Stimulated activated CD4-positive, alpha-beta T cell treated with anti-CD3 and anti-CD28 coated beads, Interleukin-1b, Interleukin-23, amount 100 ng/mL, for 24 hours (primary cell): Measurements from ENCODE around the gene KRT74.
"Not testable (repeated sequence)": the region's sequence is repeated elsewhere in the genome, so short reads cannot be mapped to it uniquely, and the experiment has no call there.

Experiments
- DNase-seq, 4 experiments: peaks; one replicate each; pipeline ENCODE4 v3.0.0-alpha.2; 2020; ENCODE audit warnings: low read depth in 4 of 4, low spot score in 1 of 4

KRT74 gene

GRCh38 chr12:52603314-52603713 is 29.7 kb upstream of the KRT74 start:
- no peak for DNase-seq

GRCh38 chr12:52602552-52602951 is 28.9 kb upstream of the KRT74 start:
- DNase-seq, result no peak

GRCh38 chr12:52601671-52602070 is 28.0 kb upstream of the KRT74 start:
- no peak for DNase-seq

GRCh38 chr12:52600941-52601481 is 27.4 kb upstream of the KRT74 start, which contains the start of gene KRT72:
TSS of gene KRT72 (minus strand) at chr12:52601463. CDS start at chr12:52601452, 11 bp downstream.
- no peak for DNase-seq

GRCh38 chr12:52600475-52600874 is 26.8 kb upstream of the KRT74 start:
- no peak for DNase-seq

GRCh38 chr12:52600071-52600470 is 26.4 kb upstream of the KRT74 start:
- DNase-seq, result no peak

- no peak for DNase-seq
These were observed 25.3 kb upstream of the KRT74 start for GRCh38 chr12:52598966-52599365.

- DNase-seq, result not testable (repeated sequence)
These were observed 20.6 kb upstream of the KRT74 start for GRCh38 chr12:52594237-52594636.

- DNase-seq, result no peak
These were observed 17.9 kb upstream of the KRT74 start for GRCh38 chr12:52591521-52591920.

- no peak for DNase-seq
These were observed 16.4 kb upstream of the KRT74 start for GRCh38 chr12:52590021-52590420.

GRCh38 chr12:52587563-52587962 is 13.9 kb upstream of the KRT74 start:
- DNase-seq, result no peak

GRCh38 chr12:52585946-52586345 is 12.3 kb upstream of the KRT74 start:
- DNase-seq, result peak in 1 of 4 experiments; percentile 9

GRCh38 chr12:52585066-52585465 is 11.4 kb upstream of the KRT74 start:
- no peak for DNase-seq

- no peak for DNase-seq
These were observed 10.6 kb upstream of the KRT74 start for GRCh38 chr12:52584156-52584682.

- peak in 3 of 4 experiments; percentile 34 to 42 (median 36) for DNase-seq
These were observed 9.4 kb upstream of the KRT74 start for GRCh38 chr12:52582971-52583456.

GRCh38 chr12:52582486-52582885 is 8.8 kb upstream of the KRT74 start:
- DNase-seq, result no peak

- DNase-seq, result no peak
These were observed 7.8 kb upstream of the KRT74 start for GRCh38 chr12:52581481-52581880.

- no peak for DNase-seq
These were observed 7.4 kb upstream of the KRT74 start for GRCh38 chr12:52581066-52581465.

- DNase-seq, result no peak
These were observed 6.9 kb upstream of the KRT74 start for GRCh38 chr12:52580496-52580895.

GRCh38 chr12:52579468-52580465 is 6.1 kb upstream of the KRT74 start:
- no peak for DNase-seq

GRCh38 chr12:52578469-52578868 is 4.8 kb upstream of the KRT74 start:
- no peak for DNase-seq

GRCh38 chr12:52577316-52577715 is 3.7 kb upstream of the KRT74 start:
- no peak for DNase-seq
